Hematopoietic multipotent progenitor cell treated with erythropoietin and hydrocortisone succinate and interleukin-3 and kit ligand, for 8 days (in vitro differentiated cells): Measurements from ENCODE around the gene CELA2B.
A peak's percentile ranks its signal among the peaks of the same experiment; 100 is the strongest.

Source experiments
- DNase-seq: peaks from one replicate; pipeline ENCODE4 v3.0.0-alpha.2; 2015

Gene CELA2B

GRCh38 chr1:15526490-15527339 lies 50.8 kb downstream of the CELA2B start, which contains the start of gene DNAJC16:
DNAJC16 (plus strand) TSS chr1:15526848; CDS start chr1:15529106, 2,258 bp downstream.
- DNase-seq = peak; percentile 100

DNA sequence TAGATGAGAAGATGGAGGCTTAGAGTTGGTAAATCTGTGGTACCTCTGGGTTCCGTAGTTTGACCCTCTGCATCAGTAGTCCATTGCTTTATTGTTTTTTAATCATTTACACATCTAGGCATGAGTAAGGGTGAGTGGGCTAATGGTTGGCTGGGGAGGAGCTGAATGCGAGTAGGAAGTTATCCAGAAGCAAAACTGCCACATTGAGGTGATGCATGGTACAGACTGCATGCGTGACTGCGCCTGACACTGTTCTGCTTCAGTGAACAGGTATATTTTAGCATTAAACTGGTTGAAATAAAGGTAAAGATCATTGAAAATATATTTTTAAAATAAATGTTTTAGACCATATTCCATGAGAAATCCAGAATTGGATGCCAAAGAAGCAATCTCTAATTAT lies 55.1 kb downstream of the CELA2B start:
- DNase-seq = no peak

GRCh38 chr1:15531682-15532081 lies 55.8 kb downstream of the CELA2B start:
- DNase-seq = no peak

DNA sequence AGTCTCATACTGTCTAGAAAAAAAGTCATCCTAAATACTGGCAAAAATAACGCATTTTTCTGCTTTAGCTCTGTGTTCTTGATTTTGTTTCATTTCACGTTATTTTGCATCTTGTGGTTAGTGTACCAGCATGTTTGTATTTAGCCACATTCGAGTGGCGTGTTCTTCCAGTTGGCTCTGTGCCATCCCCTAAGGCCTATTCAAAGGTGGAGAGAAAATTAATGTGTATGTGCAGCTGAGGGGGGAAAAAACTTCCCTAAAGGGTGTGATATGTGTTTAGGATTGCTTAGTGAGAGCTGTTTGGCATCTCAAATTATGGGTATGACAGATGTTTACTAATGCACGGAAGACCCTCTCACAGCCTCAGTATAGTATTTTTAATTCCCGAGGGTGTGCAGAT lies 62.9 kb downstream of the CELA2B start:
- DNase-seq = no peak

- DNase-seq = no peak
Measured at GRCh38 chr1:15540186-15540585, 64.3 kb downstream of the CELA2B start.
